Keratinocyte (primary cell): Measurements from ENCODE around the gene MNAT1. TPM values are rescaled to one million over a fixed set of nuclear protein-coding genes. Genes with fewer than 3 reads are reported as not detected.

ENCODE experiments used
- DNase-seq: peaks from one replicate; pipeline ENCODE4 v3.0.0-alpha.2; 2011; ENCODE audit warnings: low read depth, missing footprints, low spot score
- FAIRE-seq: peaks from 2 replicates; lab custom pipeline; 2011; peaks lifted over from hg19 to GRCh38; lab: Jason Lieb, UNC
- H2AFZ ChIP-seq: 2 replicates; pipeline ENCODE4 v1.6.0; 2012; ENCODE audit warnings: low read length, control low read depth, inconsistent platforms; ENCODE audit not compliant: control insufficient read depth
- H3K27ac ChIP-seq: 2 replicates; pipeline ENCODE4 v1.5.1; 2011; ENCODE audit warnings: low read length; ENCODE audit not compliant: control insufficient read depth, insufficient read depth
- H3K27me3 ChIP-seq: 3 replicates; pipeline ENCODE4 v1.6.0; 2011; ENCODE audit warnings: low read length; ENCODE audit not compliant: control insufficient read depth, insufficient read depth; ENCODE audit errors: extremely low read depth
- H3K36me3 ChIP-seq, 2 experiments: 2 replicates in 1 of 2; 3 replicates in 1 of 2; pipeline ENCODE4 v1.5.1; 2011; ENCODE audit warnings: low read length in 2 of 2, mild to moderate bottlenecking in 1 of 2; ENCODE audit not compliant: control insufficient read depth in 2 of 2, insufficient read depth in 2 of 2; ENCODE audit errors: extremely low read depth in 1 of 2
- H3K4me1 ChIP-seq: 3 replicates; pipeline ENCODE4 v1.5.1; 2011; ENCODE audit warnings: low read length; ENCODE audit not compliant: control insufficient read depth, insufficient read depth; ENCODE audit errors: extremely low read depth
- H3K4me2 ChIP-seq: 3 replicates; pipeline ENCODE4 v1.6.0; 2011; ENCODE audit warnings: low read depth, low read length; ENCODE audit not compliant: control insufficient read depth, insufficient read depth; ENCODE audit errors: extremely low read depth
- H3K4me3 ChIP-seq, 3 experiments: fragments of 200-600 bp in 1 of 3; sonication (generic) in 1 of 3; 2 replicates in 2 of 3; 3 replicates in 1 of 3; pipeline ENCODE4 v1.5.1; 2011 to 2016; ENCODE audit warnings: low read length in 3 of 3, mild to moderate bottlenecking in 3 of 3, control low read depth in 2 of 3, inconsistent platforms in 1 of 3, low read depth in 1 of 3, mixed read lengths in 1 of 3, mixed run types in 1 of 3, moderate library complexity in 1 of 3; ENCODE audit not compliant: control insufficient read depth in 2 of 3, insufficient read depth in 2 of 3; ENCODE audit errors: extremely low read depth in 1 of 3
- H3K79me2 ChIP-seq: 2 replicates; pipeline ENCODE4 v1.6.0; 2012; ENCODE audit warnings: low read length; ENCODE audit not compliant: control insufficient read depth, insufficient read depth
- H3K9ac ChIP-seq: 3 replicates; pipeline ENCODE4 v1.6.0; 2011; ENCODE audit warnings: low read length; ENCODE audit not compliant: control insufficient read depth, insufficient read depth; ENCODE audit errors: extremely low read depth
- H3K9me1 ChIP-seq: 3 replicates; pipeline ENCODE4 v1.6.0; 2011; ENCODE audit warnings: low read length; ENCODE audit not compliant: control insufficient read depth, insufficient read depth; ENCODE audit errors: extremely low read depth
- H3K9me3 ChIP-seq: 2 replicates; pipeline ENCODE4 v1.5.1; 2012; ENCODE audit warnings: low read depth, low read length; ENCODE audit not compliant: control insufficient read depth
- H4K20me1 ChIP-seq: 3 replicates; pipeline ENCODE4 v1.6.0; 2011; ENCODE audit warnings: low read length; ENCODE audit not compliant: control insufficient read depth, insufficient read depth; ENCODE audit errors: extremely low read depth
- CTCF ChIP-seq, 3 experiments: IDR thresholded peaks in 1 of 3; conservative IDR thresholded peaks in 1 of 3; optimal IDR thresholded peaks in 1 of 3; 2 replicates in 2 of 3; 3 replicates in 1 of 3; pipeline versions ENCODE3 to v1.5.1; 2011; ENCODE audit warnings: low read length in 3 of 3, mild to moderate bottlenecking in 3 of 3, moderate library complexity in 2 of 3, control low read depth in 1 of 3, inconsistent platforms in 1 of 3; ENCODE audit not compliant: insufficient read depth in 2 of 3; ENCODE audit errors: extremely low read depth in 1 of 3
- EZH2 ChIP-seq: IDR thresholded peaks from one replicate; pipeline ENCODE4 v1.6.1; 2012; ENCODE audit warnings: inconsistent platforms, mild to moderate bottlenecking, low read length, moderate library complexity
- dilution Hi-C: fragments of 300-500 bp; cut with MboI; formaldehyde crosslinking; loops from one replicate; pipeline ENCODE4 v1.7.0; 2020; ENCODE audit warnings: low sequenced_read_pairs; ENCODE audit not compliant: extremely low pct_ligation_motif_present
- polyA plus RNA-seq, 5 experiments: library from polyadenylated mRNA; depleted of rRNA in 3 of 5; stranded (reverse) in 3 of 5; stranded (forward) in 1 of 5; unstranded in 1 of 5; fragments of >200 nt; gene quantifications; 1 replicate in 1 of 5; 2 replicates in 3 of 5; 3 replicates in 1 of 5; pipeline versions ENCODE4 v1.2.1 to v1.2.3, GENCODE V29; 2011 to 2012; ENCODE audit warnings: missing spikeins in 2 of 5, low read depth in 1 of 5, low replicate concordance in 1 of 5

MNAT1 gene
- polyA plus RNA-seq, 1 donor (not counting 4 experiments of a cell fraction or from before 2014, with no cell fraction given), result 79.5 TPM

GRCh38 chr14:60789656-60790055, 55.1 kb downstream of the MNAT1 start:
- no peaks in the 10 kb centered on the region for H4K20me1 ChIP-seq
- dilution Hi-C loops, result no loop called here
- TF ChIP-seq EZH2 (no peak), CTCF (optimal IDR thresholded peaks at IDR 0.05 in 1 of 3, IDR thresholded peaks at IDR 0.05 in 1 of 3, conservative IDR thresholded peaks at IDR 0.05 in 1 of 3; ENCODE audit: extremely low read depth in 1 of 3, insufficient read depth in 2 of 3, low read length in 3 of 3) (no peak)
- FAIRE-seq (no peak), DNase-seq (no peak)
- no peaks in the 10 kb centered on the region for H3K9me1 ChIP-seq
- no peak overlapping the region for H3K9ac ChIP-seq
- peaks cover 30% of the 10 kb centered on the region for H3K79me2 ChIP-seq
- no peak overlapping the region for H2AFZ ChIP-seq
- H3K4me1 ChIP-seq, result no peaks in the 10 kb centered on the region
- no peak overlapping the region for H3K27ac ChIP-seq
- no peaks in the 10 kb centered on the region for H3K9me3 ChIP-seq
- no peak overlapping the region for H3K4me3 ChIP-seq
- no peak overlapping the region for H3K4me2 ChIP-seq
- no peaks in the 10 kb centered on the region for H3K27me3 ChIP-seq
- H3K36me3 ChIP-seq, result peaks cover 0 to 3% of the 10 kb centered on the region in 2 experiments

- Histone ChIP-seq H3K4me3 (no peak overlapping the region), H3K9ac (no peak overlapping the region), H3K27me3 (no peaks in the 10 kb centered on the region), H3K27ac (no peak overlapping the region), H3K4me2 (no peak overlapping the region), H4K20me1 (no peaks in the 10 kb centered on the region), H2AFZ (no peak overlapping the region), H3K9me1 (no peaks in the 10 kb centered on the region), H3K79me2 (peaks cover 27% of the 10 kb centered on the region), H3K4me1 (no peaks in the 10 kb centered on the region), H3K36me3 (peaks cover 0 to 3% of the 10 kb centered on the region in 2 experiments), H3K9me3 (no peaks in the 10 kb centered on the region)
- TF ChIP-seq EZH2, result no peak
- TF ChIP-seq CTCF (optimal IDR thresholded peaks at IDR 0.05 in 1 of 3, IDR thresholded peaks at IDR 0.05 in 1 of 3, conservative IDR thresholded peaks at IDR 0.05 in 1 of 3; ENCODE audit: extremely low read depth in 1 of 3, insufficient read depth in 2 of 3, low read length in 3 of 3), result no peak
- FAIRE-seq (no peak), DNase-seq (no peak)
- dilution Hi-C loops, result no loop called here
Measured at GRCh38 chr14:60790850-60791249, 56.3 kb downstream of the MNAT1 start.
